D341Med (cell line): ENCODE results near the gene GABRR2.
"Not testable (repeated sequence)": the region's sequence is repeated elsewhere in the genome, so short reads cannot be mapped to it uniquely, and the experiment has no call there.

Experiments
- DNase-seq: peaks from one replicate; pipeline ENCODE4 v3.0.0; 2012; ENCODE audit warnings: low spot score

The GABRR2 gene

GRCh38 chr6:89323511-89323971 is 8.4 kb upstream of the GABRR2 start:
- no peak for DNase-seq

GRCh38 chr6:89321131-89321970 is 6.3 kb upstream of the GABRR2 start:
- DNase-seq = no peak

GRCh38 chr6:89320012-89320559 is 5.0 kb upstream of the GABRR2 start:
- DNase-seq = no peak

- DNase-seq = no peak
Measured at GRCh38 chr6:89317067-89317466, 2.0 kb upstream of the GABRR2 start.

DNA sequence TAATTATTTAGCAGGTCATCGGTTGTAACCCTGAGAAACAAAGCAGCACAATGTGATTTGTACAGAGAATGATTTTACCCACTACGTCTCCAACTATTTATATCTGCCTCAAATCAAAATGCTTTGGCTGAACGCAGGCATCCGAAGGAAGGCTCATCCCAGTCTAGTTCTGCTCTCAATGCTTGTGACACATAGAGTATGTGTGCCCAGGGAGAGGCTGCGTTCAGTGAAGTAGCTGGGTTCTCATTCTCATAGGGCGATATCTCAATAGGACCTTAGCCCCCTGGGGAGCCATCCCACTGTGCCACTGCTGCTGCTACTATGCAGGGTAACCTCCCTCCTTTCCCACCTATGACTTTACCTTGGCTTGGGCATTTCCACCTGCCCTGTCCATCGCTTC is 407 bp downstream of the GABRR2 start:
- DNase-seq = no peak

GRCh38 chr6:89313006-89313405 is 2.1 kb downstream of the GABRR2 start:
- DNase-seq = no peak

GRCh38 chr6:89311853-89312531 is 3.1 kb downstream of the GABRR2 start:
- DNase-seq = no peak

DNA sequence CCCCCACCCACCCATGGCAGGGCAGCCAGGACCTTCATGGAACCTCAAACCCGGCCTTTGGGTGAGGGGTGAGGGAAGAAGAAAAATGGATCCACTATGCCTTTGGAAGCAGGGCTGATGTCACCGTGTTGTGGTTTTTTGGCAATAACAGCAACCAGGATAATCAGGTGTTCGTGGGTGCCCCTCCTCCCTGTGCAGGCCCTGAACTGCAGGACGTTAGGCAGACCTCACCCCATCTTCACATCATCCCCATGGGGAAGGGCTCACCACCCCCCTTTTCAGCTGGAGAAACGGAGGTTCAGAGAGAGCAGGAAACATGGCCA is 3.6 kb downstream of the GABRR2 start:
- no peak for DNase-seq

DNA sequence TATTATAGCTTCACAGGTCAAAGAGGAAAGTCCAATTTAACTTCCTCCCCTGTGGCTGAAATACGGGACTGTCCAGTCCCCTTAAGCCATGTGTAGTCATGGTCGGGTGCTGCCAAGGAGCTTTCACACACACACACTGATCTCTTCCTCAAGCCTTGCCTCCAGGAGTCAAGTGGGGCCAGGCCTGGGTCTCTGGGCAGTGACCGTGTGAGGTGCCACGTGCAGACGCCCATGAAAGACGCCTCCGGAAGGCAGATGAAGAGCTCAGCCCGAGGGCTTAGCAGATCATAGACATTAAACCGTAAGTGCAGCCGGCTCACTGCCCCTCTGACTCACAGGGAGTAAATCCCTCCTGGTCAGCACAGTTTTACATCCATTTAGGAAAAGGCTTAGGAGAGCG is 4.2 kb downstream of the GABRR2 start:
- no peak for DNase-seq

DNA sequence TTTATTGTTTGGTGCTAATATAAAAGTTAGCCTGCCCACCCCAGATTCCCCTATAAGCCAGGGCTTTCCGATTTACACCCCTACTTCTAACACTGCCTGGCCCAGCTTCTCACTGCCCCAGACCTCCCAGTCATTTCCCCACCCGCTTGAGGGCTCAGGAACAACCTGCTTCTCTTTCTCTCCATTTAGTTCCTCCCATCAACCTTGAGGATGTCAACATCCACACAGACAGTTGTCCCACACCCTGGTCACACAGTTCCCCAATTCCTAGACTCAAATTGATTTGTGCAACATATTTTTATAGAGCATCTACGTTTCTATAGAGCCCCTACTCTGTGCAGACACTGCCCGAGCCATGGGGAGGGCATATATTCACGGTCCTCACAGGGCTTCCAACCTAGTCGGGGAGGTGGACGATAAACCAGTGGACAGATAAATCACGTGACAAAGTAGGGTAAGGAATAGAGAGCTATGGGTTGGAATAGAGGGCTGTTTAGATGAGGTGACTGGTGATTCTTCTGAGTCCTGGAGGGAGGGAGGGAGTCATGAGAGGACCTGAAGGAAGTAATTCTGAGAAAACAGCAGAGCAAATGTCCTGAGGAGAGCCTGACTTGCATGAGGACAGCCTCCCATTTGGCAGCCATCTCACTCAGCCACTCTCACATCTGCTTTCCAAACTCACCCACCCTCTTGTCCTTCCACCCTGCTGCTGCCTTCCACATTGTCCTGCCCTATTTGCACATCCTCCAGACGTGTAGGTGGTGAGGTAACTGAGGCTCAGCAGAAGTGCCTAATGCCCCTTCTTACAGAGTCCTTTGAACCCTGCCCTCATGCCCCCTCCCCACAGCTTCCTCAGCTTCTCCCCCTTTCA is 6.3 kb downstream of the GABRR2 start:
- DNase-seq = no peak

GRCh38 chr6:89304517-89304916 is 10.6 kb downstream of the GABRR2 start:
- DNase-seq = not testable (repeated sequence)

DNA sequence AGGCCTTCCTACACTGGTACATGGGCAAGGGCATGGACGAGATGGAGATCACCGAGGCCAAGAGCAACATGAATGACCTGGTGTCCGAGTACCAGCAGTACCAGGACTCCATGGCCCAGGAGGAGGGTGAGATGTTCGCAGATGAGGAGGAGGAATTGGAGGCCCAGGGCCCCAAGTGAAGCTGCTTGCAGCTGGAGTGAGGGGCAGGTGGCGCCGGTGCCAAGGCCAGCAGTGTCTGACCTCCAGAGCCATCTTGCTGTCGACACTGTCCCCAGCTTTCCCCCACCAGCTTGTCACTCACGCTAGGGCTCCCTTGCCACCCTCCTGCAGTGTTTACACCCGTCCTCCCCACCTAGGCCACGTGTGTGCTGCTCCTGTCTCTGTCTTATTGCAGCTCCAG is 12.2 kb downstream of the GABRR2 start:
- DNase-seq = no peak

DNA sequence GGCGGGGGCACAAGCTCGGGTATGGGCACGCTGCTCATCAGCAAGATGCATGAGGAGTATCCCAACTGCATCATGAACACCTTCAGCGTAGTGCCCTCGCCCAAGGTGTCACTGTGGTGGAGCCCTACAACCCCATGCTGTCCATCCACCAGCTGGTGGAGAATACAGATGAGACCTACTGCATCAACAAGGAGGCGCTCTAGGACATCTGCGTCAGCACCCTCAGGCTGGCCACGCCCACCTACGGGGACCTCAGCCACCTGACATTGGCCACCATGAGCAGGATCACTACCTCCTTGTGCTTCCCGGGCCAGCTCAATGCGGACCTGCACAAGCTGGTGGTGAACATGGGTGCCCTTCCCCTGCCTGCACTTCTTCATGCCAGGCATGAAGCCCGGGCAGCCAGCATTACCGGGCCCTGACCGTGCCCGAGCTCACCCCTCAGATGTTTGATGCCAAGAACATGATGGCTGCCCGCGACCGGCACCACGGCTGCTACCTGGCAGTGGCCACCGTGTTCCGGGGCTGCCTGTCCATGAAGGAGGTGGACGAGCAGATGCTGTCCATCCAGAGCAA is 12.8 kb downstream of the GABRR2 start:
- DNase-seq = no peak

DNA sequence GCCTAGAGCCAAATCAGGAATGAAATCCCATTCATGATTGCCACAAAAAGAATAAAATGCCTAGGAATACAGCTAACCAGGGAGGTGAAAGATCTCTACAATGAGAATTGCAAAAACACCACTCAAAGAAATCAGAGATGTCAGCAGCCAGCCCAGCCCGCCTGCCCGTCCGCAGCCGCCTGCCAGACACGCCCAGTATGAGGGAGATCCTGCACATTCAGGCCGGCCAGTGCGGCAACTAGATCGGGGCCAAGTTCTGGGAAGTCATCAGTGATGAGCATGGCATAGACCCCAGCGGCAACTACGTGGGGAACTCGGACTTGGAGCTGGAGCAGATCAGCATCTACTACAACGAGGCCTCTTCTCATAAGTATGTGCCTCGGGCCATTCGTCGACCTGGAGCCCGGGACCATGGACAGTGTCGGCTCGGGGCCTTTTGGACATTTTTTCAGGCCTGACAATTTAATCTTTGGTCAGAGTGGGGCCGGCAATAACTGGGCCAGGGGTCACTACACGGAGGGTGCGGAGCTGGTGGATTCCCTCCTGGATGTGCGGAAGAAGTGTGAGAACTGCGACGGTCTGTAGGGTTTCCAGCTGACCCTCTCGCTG is 13.4 kb downstream of the GABRR2 start:
- no peak for DNase-seq

- no peak for DNase-seq
Measured at GRCh38 chr6:89299466-89299850, 15.6 kb downstream of the GABRR2 start.

DNA sequence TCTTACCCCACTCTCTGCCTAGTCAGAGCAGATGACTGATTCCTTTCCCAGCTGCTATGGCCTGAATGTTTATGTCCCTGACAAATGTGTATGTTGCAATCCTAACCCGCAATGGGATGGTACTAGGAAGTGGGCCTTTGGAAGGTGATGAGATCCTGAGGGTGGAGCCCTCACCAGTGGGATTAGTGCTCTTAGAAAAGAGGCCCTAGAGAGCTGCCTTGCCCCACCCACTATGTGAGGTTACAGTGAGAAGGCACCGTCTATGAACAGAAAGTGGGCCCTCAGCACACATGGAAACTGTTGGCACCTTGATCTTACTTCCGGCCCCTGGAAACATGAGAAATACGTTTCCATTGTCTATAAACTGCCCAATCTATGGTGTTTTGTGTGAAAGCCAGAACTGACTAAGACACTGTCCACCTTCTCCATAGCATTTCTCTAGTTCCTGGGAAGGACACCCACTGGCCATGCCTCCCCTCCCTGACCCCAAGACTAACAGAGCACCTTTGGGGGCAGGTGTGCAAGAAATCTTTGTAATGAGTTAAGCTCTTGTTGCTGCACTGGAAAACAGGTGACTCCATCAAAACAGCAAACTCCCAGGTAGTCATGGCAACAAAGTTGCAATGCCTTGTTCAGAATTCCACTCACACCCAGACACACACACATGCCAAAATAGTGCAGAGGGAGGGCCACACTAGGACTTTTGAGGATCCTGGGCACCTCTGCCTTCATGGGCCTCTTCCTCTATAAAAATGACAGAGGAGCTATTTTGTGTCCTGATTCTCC is 16.2 kb downstream of the GABRR2 start:
- DNase-seq = no peak

DNA sequence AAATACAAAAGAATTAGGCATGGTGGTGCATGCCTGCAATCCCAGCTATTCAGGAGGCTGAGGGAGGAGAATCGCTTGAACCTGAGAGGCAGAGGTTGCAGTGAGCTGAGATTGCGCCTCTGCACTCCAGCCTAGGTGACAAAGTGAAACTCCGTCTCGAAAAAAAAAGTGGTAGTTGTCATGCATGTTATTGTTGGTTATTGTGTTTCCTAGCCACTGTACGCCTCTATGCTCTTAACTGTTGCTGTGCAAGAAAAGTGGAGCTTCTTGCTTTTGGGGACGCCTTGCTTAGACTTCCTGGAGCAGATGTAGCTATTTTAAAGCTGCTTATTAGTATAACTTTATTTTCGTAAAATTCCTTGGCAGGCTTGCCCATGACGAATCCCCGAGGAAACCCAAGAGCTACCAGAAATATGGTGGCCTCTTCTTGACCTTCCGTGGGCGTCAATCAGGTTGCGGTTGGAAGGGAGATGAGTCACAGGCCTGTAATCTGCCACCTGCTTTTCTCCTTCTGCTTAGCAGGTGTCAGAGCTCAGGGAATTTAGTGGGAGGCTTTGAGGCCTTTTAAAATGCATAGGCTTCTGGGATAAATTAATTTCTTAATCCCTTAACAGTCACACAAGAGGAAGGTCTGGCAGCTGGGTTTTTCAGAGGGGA is 17.3 kb downstream of the GABRR2 start:
- peak; percentile 81 for DNase-seq

- DNase-seq = peak; percentile 5
Measured at GRCh38 chr6:89295981-89296380, 19.1 kb downstream of the GABRR2 start.

DNA sequence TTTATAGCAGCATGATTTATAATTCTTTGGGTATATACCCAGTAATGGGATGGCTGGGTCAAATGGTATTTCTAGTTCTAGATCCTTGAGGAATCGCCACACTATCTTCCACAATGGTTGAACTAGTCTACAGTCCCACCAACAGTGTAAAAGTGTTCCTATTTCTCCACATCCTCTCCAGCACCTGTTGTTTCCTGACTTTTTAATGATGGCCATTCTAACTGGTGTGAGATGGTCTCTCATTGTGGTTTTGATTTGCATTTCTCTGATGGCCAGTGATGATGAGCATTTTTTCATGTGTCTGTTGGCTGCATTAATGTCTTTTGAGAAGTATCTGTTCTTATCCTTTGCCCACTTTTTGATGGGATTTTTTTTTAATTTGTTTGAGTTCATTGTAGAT is 20.0 kb downstream of the GABRR2 start:
- DNase-seq = not testable (repeated sequence)

DNA sequence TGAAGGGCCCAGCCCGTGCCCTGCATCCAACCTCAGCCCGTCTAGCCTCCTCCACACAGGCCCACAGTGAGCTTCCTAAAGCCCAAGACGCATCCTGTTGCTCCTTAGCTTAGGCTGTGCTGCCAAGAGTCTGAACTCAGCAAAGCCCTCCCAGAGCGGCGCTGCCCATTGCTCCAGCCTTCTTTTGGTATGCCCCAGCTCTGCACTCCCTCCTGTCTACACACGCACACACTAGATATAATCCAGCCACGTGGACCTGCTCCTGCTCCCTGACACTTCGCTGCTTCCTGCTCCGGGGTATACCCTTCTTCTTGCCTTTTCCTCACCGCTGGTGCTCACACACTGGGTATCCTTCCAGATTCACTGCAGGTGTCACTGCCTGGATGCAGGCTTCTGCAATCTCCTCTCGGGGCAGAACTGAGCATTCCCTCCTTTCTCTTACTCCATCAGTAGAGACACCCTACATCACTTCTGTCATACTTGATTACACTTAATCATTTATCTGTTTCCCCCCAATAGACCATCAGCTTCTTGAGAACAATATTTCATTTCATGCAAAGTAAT is 23.8 kb downstream of the GABRR2 start:
- no peak for DNase-seq
